ENCODE data around the gene KIAA1671. TPM values are rescaled to one million over a fixed set of nuclear protein-coding genes. Genes with fewer than 3 reads are reported as not detected.
A peak's percentile ranks its signal among the peaks of the same experiment; 100 is the strongest.

The KIAA1671 gene
- total RNA-seq, 1 donor from 2014 or later = 28.5 TPM

GRCh38 chr22:25099202-25099601 is 146.7 kb downstream of the KIAA1671 start:
- Mint-ChIP-seq H3K4me3 (ENCODE audit: unreplicated experiment) (no peak overlapping the region), H3K4me1 (ENCODE audit: low read depth) (peaks cover 33% of the 10 kb centered on the region), H3K36me3 (ENCODE audit: low read depth) (no peaks in the 10 kb centered on the region), H3K27me3 (ENCODE audit: low read depth) (no peaks in the 10 kb centered on the region), H3K9me3 (ENCODE audit: low read depth) (no peaks in the 10 kb centered on the region), H3K27ac (ENCODE audit: unreplicated experiment) (no peak overlapping the region)
- no peak for TF ChIP-seq CTCF (IDR thresholded peaks at IDR 0.05)
- no peak for DNase-seq (ENCODE audit: low spot score)

DNA sequence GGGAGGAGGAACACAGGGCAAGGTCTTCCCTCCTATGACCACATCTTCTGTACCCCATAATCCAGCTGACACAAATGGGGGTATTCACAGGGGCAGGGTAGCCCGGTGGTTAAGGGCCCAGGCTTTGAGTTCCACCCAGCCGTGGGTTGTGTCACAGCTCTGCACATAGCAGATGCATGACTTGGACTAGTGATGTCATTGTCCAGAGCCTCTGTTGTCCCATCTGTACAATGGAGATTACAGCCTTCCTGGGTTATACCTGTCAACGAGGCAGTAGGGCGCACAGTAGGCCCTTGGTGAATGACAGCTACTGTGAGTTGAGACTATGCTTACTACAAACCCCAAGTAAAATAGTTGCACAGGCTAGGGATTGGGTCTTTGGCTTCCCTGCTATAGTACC is 147.9 kb downstream of the KIAA1671 start:
- Mint-ChIP-seq H3K36me3 (ENCODE audit: low read depth) (no peaks in the 10 kb centered on the region), H3K4me3 (ENCODE audit: unreplicated experiment) (no peak overlapping the region), H3K4me1 (ENCODE audit: low read depth) (peaks cover 33% of the 10 kb centered on the region), H3K27ac (ENCODE audit: unreplicated experiment) (no peak overlapping the region), H3K9me3 (ENCODE audit: low read depth) (no peaks in the 10 kb centered on the region), H3K27me3 (ENCODE audit: low read depth) (no peaks in the 10 kb centered on the region)
- DNase-seq (ENCODE audit: low spot score) = no peak
- no peak for TF ChIP-seq CTCF (IDR thresholded peaks at IDR 0.05)

DNA sequence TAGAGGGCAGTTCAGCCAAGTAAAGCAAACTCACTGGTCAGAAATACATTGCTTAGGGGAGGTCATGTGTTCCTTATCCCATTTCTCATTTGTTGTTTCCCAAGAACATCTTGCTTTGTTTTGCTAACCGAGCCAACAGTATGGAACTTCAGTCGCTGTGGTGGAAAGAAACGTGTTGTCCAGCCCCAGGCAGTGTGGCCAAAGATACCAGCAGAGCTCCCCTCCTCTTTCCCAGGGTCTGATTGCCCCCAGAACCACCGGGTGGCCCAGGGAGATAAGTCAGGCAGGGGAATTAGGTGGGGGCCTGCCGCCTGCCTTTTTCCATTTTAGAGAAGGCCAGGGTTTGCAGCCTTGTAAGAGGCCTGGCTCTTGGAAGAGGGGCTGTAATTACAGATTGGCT is 148.4 kb downstream of the KIAA1671 start:
- Mint-ChIP-seq H3K27me3 (ENCODE audit: low read depth) (no peaks in the 10 kb centered on the region), H3K9me3 (ENCODE audit: low read depth) (no peaks in the 10 kb centered on the region), H3K4me3 (ENCODE audit: unreplicated experiment) (no peak overlapping the region), H3K4me1 (ENCODE audit: low read depth) (peaks cover 33% of the 10 kb centered on the region), H3K27ac (ENCODE audit: unreplicated experiment) (peak overlapping the region; percentile 72), H3K36me3 (ENCODE audit: low read depth) (no peaks in the 10 kb centered on the region)
- TF ChIP-seq CTCF (IDR thresholded peaks at IDR 0.05) = no peak
- no peak for DNase-seq (ENCODE audit: low spot score)

DNA sequence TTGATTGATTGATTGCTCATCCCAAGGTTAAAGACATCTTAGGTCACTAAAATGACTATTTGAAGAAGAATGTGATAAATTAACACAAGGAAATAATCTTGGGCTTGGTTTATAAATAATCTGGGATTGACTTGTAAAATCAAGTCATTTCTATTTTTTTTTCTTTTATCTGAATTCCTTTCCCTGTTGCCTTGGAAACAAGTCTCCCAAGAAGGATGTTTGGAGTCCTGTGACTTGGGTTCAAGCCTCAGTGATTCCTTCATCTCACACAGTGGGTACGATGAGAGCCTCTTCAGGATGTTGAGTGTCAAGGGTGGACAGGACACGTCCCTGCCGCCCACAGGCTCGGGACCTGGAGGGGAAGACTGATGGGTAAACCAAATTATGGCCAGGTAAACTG is 149.0 kb downstream of the KIAA1671 start:
- Mint-ChIP-seq H3K27ac (ENCODE audit: unreplicated experiment) (no peak overlapping the region), H3K9me3 (ENCODE audit: low read depth) (no peaks in the 10 kb centered on the region), H3K4me1 (ENCODE audit: low read depth) (peaks cover 33% of the 10 kb centered on the region), H3K36me3 (ENCODE audit: low read depth) (no peaks in the 10 kb centered on the region), H3K27me3 (ENCODE audit: low read depth) (no peaks in the 10 kb centered on the region), H3K4me3 (ENCODE audit: unreplicated experiment) (no peak overlapping the region)
- no peak for DNase-seq (ENCODE audit: low spot score)
- TF ChIP-seq CTCF (IDR thresholded peaks at IDR 0.05) = no peak

DNA sequence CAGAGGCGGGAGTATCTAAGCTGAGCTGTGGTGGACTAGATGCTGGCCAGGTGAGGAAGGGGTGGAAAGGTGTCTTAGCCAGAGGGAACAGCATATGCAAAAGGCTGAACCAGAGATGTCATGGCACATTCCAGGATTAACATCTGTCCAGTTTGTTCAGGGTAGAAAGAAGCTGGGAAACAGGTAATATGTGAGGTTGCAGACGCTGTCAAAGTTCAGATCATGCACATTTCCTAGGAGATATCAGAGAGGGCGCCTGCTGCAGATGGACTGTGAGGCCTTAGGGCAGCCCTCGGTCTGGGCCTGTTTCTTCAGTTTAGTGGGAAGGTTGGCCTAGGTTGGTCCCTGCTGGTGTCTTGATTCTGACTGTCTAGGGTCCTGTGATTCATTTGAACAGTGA is 149.5 kb downstream of the KIAA1671 start:
- Mint-ChIP-seq H3K9me3 (ENCODE audit: low read depth) (no peaks in the 10 kb centered on the region), H3K36me3 (ENCODE audit: low read depth) (no peaks in the 10 kb centered on the region), H3K27me3 (ENCODE audit: low read depth) (no peaks in the 10 kb centered on the region), H3K4me1 (ENCODE audit: low read depth) (peaks cover 33% of the 10 kb centered on the region), H3K4me3 (ENCODE audit: unreplicated experiment) (no peak overlapping the region), H3K27ac (ENCODE audit: unreplicated experiment) (no peak overlapping the region)
- no peak for DNase-seq (ENCODE audit: low spot score)
- TF ChIP-seq CTCF (IDR thresholded peaks at IDR 0.05) = no peak
